SK-N-MC (cell line): ENCODE results near the gene TTC28.

ENCODE experiments used
- DNase-seq: peaks from one replicate; pipeline ENCODE4 v3.0.0-alpha.2; 2011; ENCODE audit warnings: low read depth, low spot score
- H3K27ac ChIP-seq: fragments of 200-600 bp; sonication (generic); 2 replicates; pipeline ENCODE4 v1.5.1; 2016; ENCODE audit warnings: mixed run types
- H3K36me3 ChIP-seq: fragments of 200-600 bp; sonication (generic); 2 replicates; pipeline ENCODE4 v1.6.1; 2017; ENCODE audit warnings: antibody characterized with exemption, low read length, mixed read lengths; ENCODE audit not compliant: insufficient read depth
- H3K4me3 ChIP-seq: fragments of 200-600 bp; sonication (generic); 2 replicates; pipeline ENCODE4 v1.5.1; 2016
- H3K9ac ChIP-seq: fragments of 200-600 bp; sonication (generic); 2 replicates; pipeline ENCODE4 v1.8.0; 2017; ENCODE audit warnings: mixed run types, mixed read lengths; ENCODE audit not compliant: insufficient read length
- H3K9me3 ChIP-seq: fragments of 200-600 bp; sonication (generic); 2 replicates; pipeline ENCODE4 v1.6.1; 2017; ENCODE audit warnings: low read depth, mild to moderate bottlenecking, antibody characterized with exemption, low read length, moderate library complexity, mixed read lengths
- EZH2 ChIP-seq: fragments of 200-600 bp; sonication (generic); IDR thresholded peaks from one replicate; pipeline ENCODE4 v1.6.1; 2017; ENCODE audit warnings: antibody characterized with exemption
- FOXP2 ChIP-seq: optimal IDR thresholded peaks from 2 replicates; pipeline ENCODE3; 2011; ENCODE audit warnings: mild to moderate bottlenecking, moderate library complexity; ENCODE audit not compliant: insufficient read depth; ENCODE audit errors: extremely low read length, control extremely low read depth
- POLR2AphosphoS5 ChIP-seq: IDR thresholded peaks from 2 replicates; pipeline ENCODE4 v1.6.1; 2012; ENCODE audit warnings: mild to moderate bottlenecking, low read depth, low read length, borderline replicate concordance

The TTC28 gene

GRCh38 chr22:28402539-28402938, 277.1 kb downstream of the TTC28 start:
- Histone ChIP-seq H3K36me3 (no peaks in the 10 kb centered on the region), H3K27ac (no peak overlapping the region), H3K9me3 (no peaks in the 10 kb centered on the region), H3K4me3 (no peak overlapping the region), H3K9ac (no peak overlapping the region)
- TF ChIP-seq POLR2AphosphoS5 (no peak), FOXP2 (no peak), EZH2 (no peak)
- no peak for DNase-seq

GRCh38 chr22:28402060-28402459, 277.6 kb downstream of the TTC28 start:
- Histone ChIP-seq H3K36me3 (no peaks in the 10 kb centered on the region), H3K9ac (no peak overlapping the region), H3K4me3 (no peak overlapping the region), H3K27ac (no peak overlapping the region), H3K9me3 (no peaks in the 10 kb centered on the region)
- TF ChIP-seq FOXP2 = no peak
- TF ChIP-seq EZH2 = no peak
- TF ChIP-seq POLR2AphosphoS5 = no peak
- no peak for DNase-seq

- Histone ChIP-seq H3K27ac (0 out of 2 replicates have a peak overlapping the region, but pooled peaks have one; percentile 16), H3K9me3 (no peaks in the 10 kb centered on the region), H3K9ac (no peak overlapping the region), H3K4me3 (no peak overlapping the region), H3K36me3 (no peaks in the 10 kb centered on the region)
- DNase-seq = no peak
- no peak for TF ChIP-seq EZH2
- TF ChIP-seq POLR2AphosphoS5 = no peak
These were observed 280.7 kb downstream of the TTC28 start for GRCh38 chr22:28398981-28399380.

GRCh38 chr22:28398355-28398754, 281.3 kb downstream of the TTC28 start:
- H3K27ac ChIP-seq = no peak overlapping the region
- no peaks in the 10 kb centered on the region for H3K36me3 ChIP-seq
- H3K4me3 ChIP-seq = no peak overlapping the region
- no peak overlapping the region for H3K9ac ChIP-seq
- TF ChIP-seq FOXP2 (no peak), POLR2AphosphoS5 (no peak), EZH2 (no peak)
- H3K9me3 ChIP-seq = no peaks in the 10 kb centered on the region
- DNase-seq = no peak

- no peaks in the 10 kb centered on the region for H3K36me3 ChIP-seq
- DNase-seq = no peak
- H3K9ac ChIP-seq = no peak overlapping the region
- TF ChIP-seq POLR2AphosphoS5 (no peak), FOXP2 (no peak), EZH2 (no peak)
- H3K4me3 ChIP-seq = no peak overlapping the region
- H3K27ac ChIP-seq = no peak overlapping the region
- no peaks in the 10 kb centered on the region for H3K9me3 ChIP-seq
These were observed 282.3 kb downstream of the TTC28 start for GRCh38 chr22:28397306-28397705.

- no peak for TF ChIP-seq FOXP2
- TF ChIP-seq EZH2 = no peak
- TF ChIP-seq POLR2AphosphoS5 = no peak
- no peak overlapping the region for H3K27ac ChIP-seq
- no peak overlapping the region for H3K9ac ChIP-seq
- no peaks in the 10 kb centered on the region for H3K9me3 ChIP-seq
- no peaks in the 10 kb centered on the region for H3K36me3 ChIP-seq
- H3K4me3 ChIP-seq = no peak overlapping the region
- no peak for DNase-seq
These were observed 283.5 kb downstream of the TTC28 start for GRCh38 chr22:28395920-28396753.

GRCh38 chr22:28395520-28395919, 284.1 kb downstream of the TTC28 start:
- no peak for TF ChIP-seq EZH2
- TF ChIP-seq POLR2AphosphoS5 = no peak
- TF ChIP-seq FOXP2 = no peak
- Histone ChIP-seq H3K36me3 (no peaks in the 10 kb centered on the region), H3K4me3 (no peak overlapping the region), H3K9ac (no peak overlapping the region), H3K9me3 (no peaks in the 10 kb centered on the region), H3K27ac (no peak overlapping the region)
- no peak for DNase-seq

GRCh38 chr22:28394513-28395110, 285.0 kb downstream of the TTC28 start:
- H3K36me3 ChIP-seq = no peaks in the 10 kb centered on the region
- DNase-seq = no peak
- no peak overlapping the region for H3K9ac ChIP-seq
- H3K9me3 ChIP-seq = no peaks in the 10 kb centered on the region
- no peak overlapping the region for H3K4me3 ChIP-seq
- no peak for TF ChIP-seq POLR2AphosphoS5
- no peak for TF ChIP-seq EZH2
- TF ChIP-seq FOXP2 = no peak
- H3K27ac ChIP-seq = no peak overlapping the region
